ENCODE data around the gene MARCKS. TPM values are rescaled to one million over a fixed set of nuclear protein-coding genes. Genes with fewer than 3 reads are reported as not detected.
A peak's percentile ranks its signal among the peaks of the same experiment; 100 is the strongest.

MARCKS gene
- total and polyA plus RNA-seq, 2 experiments from 2014 or later, result 105 to 210 TPM

DNA sequence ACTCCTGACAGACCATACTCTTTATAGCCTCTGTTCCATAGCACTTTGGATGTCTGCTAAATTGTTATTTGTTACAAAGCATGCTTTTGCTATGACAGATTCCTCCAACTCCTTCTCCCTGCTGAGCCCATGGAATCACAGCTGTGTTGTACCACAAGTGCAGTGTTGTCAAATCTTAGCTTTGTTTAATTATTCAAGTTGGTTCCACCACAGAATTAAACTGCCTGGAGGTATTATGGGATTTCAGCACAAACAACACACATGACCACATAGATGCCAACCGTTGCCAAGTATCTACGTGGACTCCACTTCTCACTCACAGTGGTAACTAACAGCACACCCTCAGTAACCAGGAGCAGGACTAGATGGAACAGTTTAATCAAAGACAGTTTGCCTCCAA lies 32.7 kb upstream of the MARCKS start:
- Histone ChIP-seq H3K4me3 (no peak overlapping the region), H3K9me3 (ENCODE audit: low read depth) (no peaks in the 10 kb centered on the region), H3K79me2 (ENCODE audit: insufficient read depth) (no peaks in the 10 kb centered on the region), H3K4me1 (ENCODE audit: insufficient read depth) (peaks cover 12% of the 10 kb centered on the region), H3K27ac (no peak overlapping the region), H3K27me3 (replicated peaks; ENCODE audit: insufficient read depth) (no peaks in the 10 kb centered on the region), H3F3A (ENCODE audit: insufficient read depth) (peaks cover 1% of the 10 kb centered on the region; the same call in 1 of the 2 replicates), H3K9ac (no peak overlapping the region), H3K9me2 (ENCODE audit: insufficient read depth) (no peaks in the 10 kb centered on the region), H2AFZ (no peak overlapping the region), H4K20me1 (ENCODE audit: insufficient read depth) (no peaks in the 10 kb centered on the region), H3K36me3 (ENCODE audit: low read depth) (no peaks in the 10 kb centered on the region), H3K4me2 (ENCODE audit: unreplicated experiment) (no peak overlapping the region)
- 98 to 100% methylated on average over 2 of the region's 2 CpGs for WGBS, 2 experiments (ENCODE audit: low coverage in 1 of 2, low lambda C conversion rate in 2 of 2, missing lambda C conversion rate in 2 of 2)
- in situ Hi-C loops (cut with MboI), result no loop called here
- no peak for DNase-seq
- TF ChIP-seq EZH2 (IDR thresholded peaks at IDR 0.05; ENCODE audit: insufficient read depth, poor library complexity, severe bottlenecking) (no peak), EZH2phosphoT487 (IDR thresholded peaks at IDR 0.05; ENCODE audit: insufficient read depth, low read depth) (no peak)

DNA sequence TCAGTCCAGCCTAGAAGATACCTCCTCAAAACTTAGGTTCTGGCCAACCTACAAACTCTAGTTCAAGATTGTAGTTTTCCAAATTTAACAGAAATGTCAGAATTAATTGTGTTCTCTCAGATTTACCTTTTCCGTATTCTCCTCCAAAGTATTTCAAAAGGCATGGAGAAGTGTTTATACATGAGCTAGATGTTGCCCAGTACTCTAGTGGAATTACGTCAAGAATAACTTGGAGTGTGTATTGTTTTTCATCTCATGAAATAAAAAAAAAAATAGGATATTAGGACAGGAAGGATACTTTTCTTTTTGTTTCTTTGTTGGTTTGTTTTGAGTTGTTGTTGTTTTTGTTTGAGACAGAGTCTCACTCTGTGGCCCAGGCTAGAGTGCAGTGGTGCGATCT lies 32.3 kb upstream of the MARCKS start:
- Histone ChIP-seq H3K27ac (no peak overlapping the region), H3K9me2 (ENCODE audit: insufficient read depth) (no peaks in the 10 kb centered on the region), H3F3A (ENCODE audit: insufficient read depth) (peaks cover 5% of the 10 kb centered on the region; the same call in 1 of the 2 replicates), H4K20me1 (ENCODE audit: insufficient read depth) (no peaks in the 10 kb centered on the region), H3K9ac (no peak overlapping the region), H3K4me1 (ENCODE audit: insufficient read depth) (peaks cover 14% of the 10 kb centered on the region), H3K4me2 (ENCODE audit: unreplicated experiment) (no peak overlapping the region), H3K4me3 (no peak overlapping the region), H3K79me2 (ENCODE audit: insufficient read depth) (no peaks in the 10 kb centered on the region), H2AFZ (no peak overlapping the region), H3K36me3 (ENCODE audit: low read depth) (no peaks in the 10 kb centered on the region), H3K27me3 (replicated peaks; ENCODE audit: insufficient read depth) (no peaks in the 10 kb centered on the region), H3K9me3 (ENCODE audit: low read depth) (no peaks in the 10 kb centered on the region)
- DNase-seq, result no peak
- no peak for TF ChIP-seq EZH2phosphoT487 (IDR thresholded peaks at IDR 0.05; ENCODE audit: insufficient read depth, low read depth)
- in situ Hi-C loops (cut with MboI), result no loop called here
- WGBS, 2 experiments (ENCODE audit: low coverage in 1 of 2, low lambda C conversion rate in 2 of 2, missing lambda C conversion rate in 2 of 2), result 98 to 99% methylated on average over 3 of the region's 3 CpGs

DNA sequence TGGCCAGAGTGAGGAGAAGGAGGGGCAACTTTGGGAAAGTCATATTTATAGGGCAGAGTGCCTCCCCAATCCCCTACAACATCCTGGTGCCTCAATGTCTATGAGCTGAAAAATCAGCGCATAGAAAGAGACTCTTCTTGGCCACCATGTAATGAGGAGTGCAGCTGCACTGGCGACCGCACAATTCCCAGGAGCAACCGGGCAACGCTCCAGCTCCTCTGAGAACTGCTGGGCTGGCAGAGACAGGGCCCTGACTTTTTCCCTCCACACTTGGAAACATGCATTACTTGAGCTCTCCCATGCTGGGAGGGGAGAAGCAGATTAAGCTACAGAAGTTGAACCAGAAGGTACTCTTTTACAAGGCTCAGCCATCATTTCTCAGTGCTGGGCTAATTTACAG lies 31.4 kb upstream of the MARCKS start:
- no peaks in the 10 kb centered on the region for H4K20me1 ChIP-seq (ENCODE audit: insufficient read depth)
- no peaks in the 10 kb centered on the region for H3K27me3 ChIP-seq (replicated peaks; ENCODE audit: insufficient read depth)
- no peak overlapping the region for H3K4me3 ChIP-seq
- peak; percentile 85 for DNase-seq
- H3F3A ChIP-seq (ENCODE audit: insufficient read depth), result peaks cover 5% of the 10 kb centered on the region; the same call in 1 of the 2 replicates
- peak overlapping the region; percentile 25; the same call in 1 of the 2 replicates for H3K27ac ChIP-seq
- 0 out of 2 replicates have a peak overlapping the region, but pooled peaks have one; percentile 2 for H2AFZ ChIP-seq
- H3K79me2 ChIP-seq (ENCODE audit: insufficient read depth), result no peaks in the 10 kb centered on the region
- H3K4me1 ChIP-seq (ENCODE audit: insufficient read depth), result peaks cover 21% of the 10 kb centered on the region
- TF ChIP-seq EZH2phosphoT487 (IDR thresholded peaks at IDR 0.05; ENCODE audit: insufficient read depth, low read depth), result no peak
- TF ChIP-seq EZH2 (IDR thresholded peaks at IDR 0.05; ENCODE audit: insufficient read depth, poor library complexity, severe bottlenecking), result no peak
- H3K4me2 ChIP-seq (ENCODE audit: unreplicated experiment), result peak overlapping the region; percentile 4
- no peaks in the 10 kb centered on the region for H3K9me3 ChIP-seq (ENCODE audit: low read depth)
- in situ Hi-C loops (cut with MboI), result no loop called here
- no peaks in the 10 kb centered on the region for H3K36me3 ChIP-seq (ENCODE audit: low read depth)
- WGBS, 2 experiments (ENCODE audit: low coverage in 1 of 2, low lambda C conversion rate in 2 of 2, missing lambda C conversion rate in 2 of 2), result 13 to 22% methylated on average over 5 of the region's 5 CpGs
- no peaks in the 10 kb centered on the region for H3K9me2 ChIP-seq (ENCODE audit: insufficient read depth)
- no peak overlapping the region for H3K9ac ChIP-seq

DNA sequence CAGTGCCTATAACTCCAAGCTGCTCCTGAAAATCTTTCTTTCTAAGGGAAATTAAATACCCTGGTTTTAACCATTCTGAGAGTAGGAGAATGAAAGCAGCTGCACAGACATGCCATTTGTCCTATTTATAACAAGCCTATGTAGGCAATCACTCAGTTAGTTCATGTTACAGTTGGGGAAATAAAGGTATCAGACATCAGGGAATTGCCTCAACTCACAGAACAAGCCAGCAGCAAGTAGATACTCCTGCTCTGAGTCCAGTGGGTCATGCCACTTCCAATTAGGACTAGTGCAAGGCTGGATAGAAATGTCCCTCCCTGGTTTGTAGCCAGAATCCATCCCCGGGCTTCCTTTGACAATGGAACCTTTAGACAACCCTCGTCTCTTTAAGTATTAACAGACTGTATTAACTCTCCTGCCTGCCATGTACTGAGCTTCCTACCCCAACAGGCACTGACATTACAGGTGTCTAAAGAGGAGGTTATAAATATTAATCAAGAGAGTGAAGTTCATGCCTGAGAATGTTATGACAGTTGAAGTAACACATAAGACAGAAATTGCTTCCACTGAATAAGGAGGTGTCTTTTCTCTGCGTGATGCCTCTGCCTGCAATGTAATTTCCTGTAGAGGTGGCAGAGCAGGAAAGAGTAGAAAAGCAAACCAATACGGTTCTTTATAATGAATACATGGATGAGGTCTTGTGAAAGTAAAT lies 28.0 kb upstream of the MARCKS start:
- no peaks in the 10 kb centered on the region for H3K36me3 ChIP-seq (ENCODE audit: low read depth)
- H3K9me2 ChIP-seq (ENCODE audit: insufficient read depth), result no peaks in the 10 kb centered on the region
- H3K9me3 ChIP-seq (ENCODE audit: low read depth), result no peaks in the 10 kb centered on the region
- WGBS, 2 experiments (ENCODE audit: low coverage in 1 of 2, low lambda C conversion rate in 2 of 2, missing lambda C conversion rate in 2 of 2), result 80 to 87% methylated on average over 4 of the region's 4 CpGs
- peaks cover 15% of the 10 kb centered on the region for H3F3A ChIP-seq (ENCODE audit: insufficient read depth)
- in situ Hi-C loops (cut with MboI), result no loop called here
- H3K4me1 ChIP-seq (ENCODE audit: insufficient read depth), result peaks cover 34% of the 10 kb centered on the region
- H3K9ac ChIP-seq, result no peak overlapping the region
- no peak overlapping the region for H3K4me3 ChIP-seq
- no peak overlapping the region for H2AFZ ChIP-seq
- DNase-seq, result no peak
- H4K20me1 ChIP-seq (ENCODE audit: insufficient read depth), result no peaks in the 10 kb centered on the region
- TF ChIP-seq EZH2 (IDR thresholded peaks at IDR 0.05; ENCODE audit: insufficient read depth, poor library complexity, severe bottlenecking), result no peak
- no peak for TF ChIP-seq EZH2phosphoT487 (IDR thresholded peaks at IDR 0.05; ENCODE audit: insufficient read depth, low read depth)
- no peaks in the 10 kb centered on the region for H3K79me2 ChIP-seq (ENCODE audit: insufficient read depth)
- H3K27me3 ChIP-seq (replicated peaks; ENCODE audit: insufficient read depth), result no peaks in the 10 kb centered on the region
- no peak overlapping the region for H3K4me2 ChIP-seq (ENCODE audit: unreplicated experiment)
- no peak overlapping the region for H3K27ac ChIP-seq
